GM12892 (cell line): Measurements from ENCODE around the gene ATE1.

Experiments
- POLR2A ChIP-seq: IDR thresholded peaks from 2 replicates; pipeline ENCODE4 v1.6.1; 2011; ENCODE audit warnings: low read depth, low read length, control low read depth
- POLR2AphosphoS5 ChIP-seq: IDR thresholded peaks from 2 replicates; pipeline ENCODE4 v1.6.1; 2011; ENCODE audit warnings: low read depth, low read length, control low read depth
- TAF1 ChIP-seq: IDR thresholded peaks from 2 replicates; pipeline ENCODE4 v1.6.1; 2011; ENCODE audit warnings: low read depth, mild to moderate bottlenecking, control low read depth, low read length, borderline replicate concordance

- TF ChIP-seq POLR2A (no peak), TAF1 (no peak), POLR2AphosphoS5 (no peak)
Measured at GRCh38 chr10:121889212-121889611, 38.6 kb downstream of the ATE1 start.
